NOMO-1 (cell line): ENCODE data around the gene HEMK1.

Experiments used
- DNase-seq, 2 experiments: peaks; one replicate each; lab custom pipeline; 2025; ENCODE audit not compliant: unreplicated experiment in 2 of 2; lab: John Stamatoyannopoulos, UW

Gene HEMK1

GRCh38 chr3:50572801-50573371 is 3.6 kb downstream of the HEMK1 start:
- DNase-seq = no peak

GRCh38 chr3:50573566-50574443 is 4.5 kb downstream of the HEMK1 start:
- DNase-seq = no peak

GRCh38 chr3:50574444-50574831 is 5.1 kb downstream of the HEMK1 start:
- DNase-seq = no peak

GRCh38 chr3:50575372-50575771 is 6.0 kb downstream of the HEMK1 start:
- DNase-seq = no peak

- no peak for DNase-seq
These were observed 8.0 kb downstream of the HEMK1 start for GRCh38 chr3:50577348-50577747.

GRCh38 chr3:50580683-50581458 is 11.5 kb downstream of the HEMK1 start:
- DNase-seq = no peak

- DNase-seq = no peak
These were observed 12.1 kb downstream of the HEMK1 start for GRCh38 chr3:50581459-50581842.

GRCh38 chr3:50582083-50582482 is 12.8 kb downstream of the HEMK1 start:
- DNase-seq = no peak

- DNase-seq = no peak
These were observed 14.6 kb downstream of the HEMK1 start for GRCh38 chr3:50583897-50584296.

- no peak for DNase-seq
These were observed 15.1 kb downstream of the HEMK1 start for GRCh38 chr3:50584391-50584790.

- DNase-seq = no peak
These were observed 16.8 kb downstream of the HEMK1 start for GRCh38 chr3:50585919-50586762.

GRCh38 chr3:50586763-50587070 is 17.4 kb downstream of the HEMK1 start:
- no peak for DNase-seq

- no peak for DNase-seq
These were observed 18.1 kb downstream of the HEMK1 start for GRCh38 chr3:50587373-50587772.

GRCh38 chr3:50587806-50588758 is 18.8 kb downstream of the HEMK1 start:
- no peak for DNase-seq

GRCh38 chr3:50588759-50589433 is 19.6 kb downstream of the HEMK1 start:
- DNase-seq = no peak

- no peak for DNase-seq
These were observed 21.9 kb downstream of the HEMK1 start for GRCh38 chr3:50591196-50591741.

GRCh38 chr3:50592568-50592967 is 23.2 kb downstream of the HEMK1 start:
- DNase-seq = peak; percentile 68 to 72

GRCh38 chr3:50594253-50594785 is 25.0 kb downstream of the HEMK1 start:
- no peak for DNase-seq
